Right atrium auricular region (tissue), 2 donors: ENCODE measurements around the gene GAL3ST2. TPM values are rescaled to one million over a fixed set of nuclear protein-coding genes. Genes with fewer than 3 reads are reported as not detected.

Experiments
- DNase-seq: peaks from one replicate; pipeline ENCODE4 v3.0.0-alpha.2; 2019; ENCODE audit warnings: low spot score
- H3K27ac ChIP-seq, 2 donors: fragments of 200-600 bp; sonication (generic); 1 replicate in 1 of 2; 2 replicates in 1 of 2; pipeline ENCODE4 v1.5.1; 2016 to 2019
- H3K27me3 ChIP-seq, 2 donors: fragments of 200-600 bp; sonication (generic); one replicate each; pipeline versions ENCODE4 v1.5.1 to v1.6.0; 2017 to 2019
- H3K36me3 ChIP-seq: fragments of 200-600 bp; sonication (generic); one replicate; pipeline ENCODE4 v1.5.1; 2016
- H3K4me1 ChIP-seq, 2 donors: fragments of 200-600 bp; sonication (generic); one replicate each; pipeline versions ENCODE4 v1.5.1 to v1.6.0; 2017 to 2019
- H3K4me3 ChIP-seq, 2 donors: fragments of 200-600 bp; sonication (generic); 1 replicate in 1 of 2; 2 replicates in 1 of 2; pipeline ENCODE4 v1.5.1; 2017 to 2019; ENCODE audit warnings: mild to moderate bottlenecking in 1 of 2, moderate library complexity in 1 of 2
- H3K9me3 ChIP-seq, 2 donors: fragments of 200-600 bp; sonication (generic); one replicate each; pipeline ENCODE4 v1.5.1; 2019
- total RNA-seq, 2 donors: library from RNA; depleted of rRNA; stranded (reverse); fragments of >200 nt; gene quantifications; one replicate each; pipeline ENCODE4 v1.1.0, GENCODE V29; 2016
- TF ChIP-seq, protein P1 (sequence below), 2 donors: fragments of 200-600 bp; sonication (generic); IDR thresholded peaks; one replicate each; pipeline ENCODE4 v1.5.1; 2019; ENCODE audit warnings: antibody characterized with exemption in 2 of 2

The GAL3ST2 gene
- total RNA-seq, 2 donors from 2014 or later = 0.56 to 1.1 TPM

DNA sequence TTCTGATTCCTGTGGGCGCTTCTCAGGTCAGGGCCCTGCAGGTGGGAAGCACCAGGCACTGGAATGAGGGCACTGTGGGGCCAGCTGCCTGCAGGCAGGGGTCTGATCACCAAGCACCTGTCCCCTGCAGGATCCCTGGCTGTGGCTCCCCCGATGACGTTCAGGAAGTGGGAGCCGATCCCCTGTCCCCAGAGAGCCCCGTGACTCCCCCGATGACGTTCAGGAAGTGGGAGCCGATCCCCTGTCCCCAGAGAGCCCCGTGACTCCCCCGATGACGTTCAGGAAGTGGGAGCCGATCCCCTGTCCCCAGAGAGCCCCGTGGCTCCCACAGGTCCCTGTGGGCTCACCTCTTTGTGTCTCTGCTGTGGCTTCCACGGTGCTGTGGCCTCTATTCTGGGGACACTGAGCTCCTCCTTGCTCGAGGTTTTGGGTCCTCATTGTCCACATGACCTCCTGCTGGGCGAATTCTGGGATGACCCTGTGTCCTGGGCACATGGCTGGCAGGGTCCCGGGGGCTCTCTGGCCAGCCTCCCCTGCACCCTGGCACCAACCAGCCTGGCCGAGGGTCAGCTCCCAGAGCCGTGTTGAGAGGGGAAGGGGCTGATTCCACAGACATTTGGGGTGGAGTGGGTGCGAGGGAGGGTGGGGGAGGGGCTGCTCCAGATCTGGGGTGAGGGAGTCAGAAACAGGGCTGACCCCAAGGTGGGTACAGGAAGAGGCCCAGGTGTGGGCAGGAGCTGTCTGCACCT, 37.2 kb downstream of the GAL3ST2 start:
- Histone ChIP-seq H3K36me3 (no peaks in the 10 kb centered on the region), H3K4me3 (no peak overlapping the region), H3K4me1 (peaks cover 0 to 25% of the 10 kb centered on the region in 2 donors), H3K27ac (no peak overlapping the region), H3K27me3 (no peaks in the 10 kb centered on the region), H3K9me3 (no peaks in the 10 kb centered on the region)
- DNase-seq = no peak
- TF ChIP-seq, protein P1, sequence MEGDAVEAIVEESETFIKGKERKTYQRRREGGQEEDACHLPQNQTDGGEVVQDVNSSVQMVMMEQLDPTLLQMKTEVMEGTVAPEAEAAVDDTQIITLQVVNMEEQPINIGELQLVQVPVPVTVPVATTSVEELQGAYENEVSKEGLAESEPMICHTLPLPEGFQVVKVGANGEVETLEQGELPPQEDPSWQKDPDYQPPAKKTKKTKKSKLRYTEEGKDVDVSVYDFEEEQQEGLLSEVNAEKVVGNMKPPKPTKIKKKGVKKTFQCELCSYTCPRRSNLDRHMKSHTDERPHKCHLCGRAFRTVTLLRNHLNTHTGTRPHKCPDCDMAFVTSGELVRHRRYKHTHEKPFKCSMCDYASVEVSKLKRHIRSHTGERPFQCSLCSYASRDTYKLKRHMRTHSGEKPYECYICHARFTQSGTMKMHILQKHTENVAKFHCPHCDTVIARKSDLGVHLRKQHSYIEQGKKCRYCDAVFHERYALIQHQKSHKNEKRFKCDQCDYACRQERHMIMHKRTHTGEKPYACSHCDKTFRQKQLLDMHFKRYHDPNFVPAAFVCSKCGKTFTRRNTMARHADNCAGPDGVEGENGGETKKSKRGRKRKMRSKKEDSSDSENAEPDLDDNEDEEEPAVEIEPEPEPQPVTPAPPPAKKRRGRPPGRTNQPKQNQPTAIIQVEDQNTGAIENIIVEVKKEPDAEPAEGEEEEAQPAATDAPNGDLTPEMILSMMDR (IDR thresholded peaks at IDR 0.05) = no peak

DNA sequence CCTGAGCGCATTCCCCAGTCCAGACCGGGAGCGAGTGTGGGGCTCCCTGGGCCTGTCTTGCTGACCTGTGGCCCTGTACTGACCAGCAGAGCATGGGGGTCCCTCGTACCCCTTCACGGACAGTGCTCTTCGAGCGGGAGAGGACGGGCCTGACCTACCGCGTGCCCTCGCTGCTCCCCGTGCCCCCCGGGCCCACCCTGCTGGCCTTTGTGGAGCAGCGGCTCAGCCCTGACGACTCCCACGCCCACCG, 37.7 kb downstream of the GAL3ST2 start:
- DNase-seq = no peak
- Histone ChIP-seq H3K4me1 (peaks cover 0 to 25% of the 10 kb centered on the region in 2 donors), H3K36me3 (no peaks in the 10 kb centered on the region), H3K27ac (no peak overlapping the region), H3K9me3 (no peaks in the 10 kb centered on the region), H3K4me3 (no peak overlapping the region), H3K27me3 (no peaks in the 10 kb centered on the region)
- TF ChIP-seq, protein P1 (IDR thresholded peaks at IDR 0.05) = no peak

DNA sequence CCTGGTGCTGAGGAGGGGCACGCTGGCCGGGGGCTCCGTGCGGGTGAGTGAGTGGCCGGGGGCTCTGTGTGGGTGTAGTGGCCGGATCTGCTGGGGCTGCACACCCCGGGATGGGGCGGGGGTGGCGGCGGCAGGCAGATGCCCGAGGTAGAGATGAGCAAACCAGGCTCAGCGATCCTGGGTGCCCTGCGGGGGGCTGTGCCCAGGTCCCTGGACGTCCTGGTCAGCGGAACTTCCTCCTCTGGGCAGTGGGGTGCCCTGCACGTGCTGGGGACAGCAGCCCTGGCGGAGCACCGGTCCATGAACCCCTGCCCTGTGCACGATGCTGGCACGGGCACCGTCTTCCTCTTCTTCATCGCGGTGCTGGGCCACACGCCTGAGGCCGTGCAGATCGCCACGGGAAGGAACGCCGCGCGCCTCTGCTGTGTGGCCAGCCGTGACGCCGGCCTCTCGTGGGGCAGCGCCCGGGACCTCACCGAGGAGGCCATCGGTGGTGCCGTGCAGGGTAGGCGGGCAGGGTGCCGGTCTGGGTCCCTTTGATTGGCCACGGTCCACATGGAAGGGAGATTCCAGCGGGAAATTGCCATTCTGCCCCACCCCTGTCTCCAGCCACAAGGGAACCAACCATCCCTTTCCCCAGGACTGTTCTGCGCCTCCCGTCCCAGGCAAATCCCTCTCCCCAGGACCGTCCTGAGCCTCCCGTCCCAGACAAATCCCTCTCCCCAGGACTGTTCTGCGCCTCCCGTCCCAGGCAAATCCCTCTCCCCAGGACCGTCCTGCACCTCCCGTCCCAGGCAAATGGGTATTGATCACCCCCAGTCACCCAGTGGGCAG, 38.2 kb downstream of the GAL3ST2 start:
- H3K27me3 ChIP-seq = no peaks in the 10 kb centered on the region
- peaks cover 0 to 22% of the 10 kb centered on the region in 2 donors for H3K4me1 ChIP-seq
- no peaks in the 10 kb centered on the region for H3K9me3 ChIP-seq
- H3K27ac ChIP-seq = no peak overlapping the region
- DNase-seq = no peak
- no peaks in the 10 kb centered on the region for H3K36me3 ChIP-seq
- TF ChIP-seq, protein P1 (IDR thresholded peaks at IDR 0.05) = no peak
- H3K4me3 ChIP-seq = no peak overlapping the region

DNA sequence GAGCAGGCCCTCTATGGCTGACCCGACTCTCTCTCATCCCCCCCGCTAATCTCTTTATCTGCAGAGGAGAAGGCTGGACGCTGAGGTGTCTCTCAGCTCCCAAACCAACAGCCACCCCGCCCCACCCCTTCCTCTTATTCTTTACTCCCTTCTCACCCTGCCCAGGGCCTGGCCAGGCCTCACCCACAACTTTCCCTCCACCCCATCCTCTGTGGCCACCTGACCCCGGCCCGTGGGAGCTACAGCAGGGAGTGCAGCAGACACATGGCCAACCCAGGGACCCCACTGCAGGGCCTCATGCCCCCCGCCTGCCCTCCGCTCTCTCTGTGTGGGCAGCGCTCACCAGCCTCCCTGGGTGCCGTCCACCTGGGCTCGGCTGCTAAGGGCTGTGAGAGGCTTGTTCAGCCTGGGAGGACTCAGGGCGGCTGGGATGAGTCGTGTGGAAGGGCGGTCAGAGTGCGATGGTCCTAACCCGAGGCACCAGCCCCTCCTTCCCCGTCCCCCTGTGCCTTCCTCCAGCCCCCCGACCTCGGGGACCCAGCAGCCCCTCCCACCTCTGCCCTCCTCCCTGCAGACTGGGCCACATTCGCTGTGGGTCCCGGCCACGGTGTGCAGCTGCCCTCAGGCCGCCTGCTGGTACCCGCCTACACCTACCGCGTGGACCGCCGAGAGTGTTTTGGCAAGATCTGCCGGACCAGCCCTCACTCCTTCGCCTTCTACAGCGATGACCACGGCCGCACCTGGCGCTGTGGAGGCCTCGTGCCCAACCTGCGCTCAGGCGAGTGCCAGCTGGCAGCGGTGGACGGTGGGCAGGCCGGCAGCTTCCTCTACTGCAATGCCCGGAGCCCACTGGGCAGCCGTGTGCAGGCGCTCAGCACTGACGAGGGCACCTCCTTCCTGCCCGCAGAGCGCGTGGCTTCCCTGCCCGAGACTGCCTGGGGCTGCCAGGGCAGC, 39.1 kb downstream of the GAL3ST2 start:
- no peak overlapping the region for H3K27ac ChIP-seq
- no peaks in the 10 kb centered on the region for H3K36me3 ChIP-seq
- no peak overlapping the region for H3K4me3 ChIP-seq
- no peaks in the 10 kb centered on the region for H3K9me3 ChIP-seq
- no peaks in the 10 kb centered on the region for H3K27me3 ChIP-seq
- no peak for DNase-seq
- TF ChIP-seq, protein P1 (IDR thresholded peaks at IDR 0.05) = no peak
- H3K4me1 ChIP-seq = peaks cover 0 to 13% of the 10 kb centered on the region in 2 donors

DNA sequence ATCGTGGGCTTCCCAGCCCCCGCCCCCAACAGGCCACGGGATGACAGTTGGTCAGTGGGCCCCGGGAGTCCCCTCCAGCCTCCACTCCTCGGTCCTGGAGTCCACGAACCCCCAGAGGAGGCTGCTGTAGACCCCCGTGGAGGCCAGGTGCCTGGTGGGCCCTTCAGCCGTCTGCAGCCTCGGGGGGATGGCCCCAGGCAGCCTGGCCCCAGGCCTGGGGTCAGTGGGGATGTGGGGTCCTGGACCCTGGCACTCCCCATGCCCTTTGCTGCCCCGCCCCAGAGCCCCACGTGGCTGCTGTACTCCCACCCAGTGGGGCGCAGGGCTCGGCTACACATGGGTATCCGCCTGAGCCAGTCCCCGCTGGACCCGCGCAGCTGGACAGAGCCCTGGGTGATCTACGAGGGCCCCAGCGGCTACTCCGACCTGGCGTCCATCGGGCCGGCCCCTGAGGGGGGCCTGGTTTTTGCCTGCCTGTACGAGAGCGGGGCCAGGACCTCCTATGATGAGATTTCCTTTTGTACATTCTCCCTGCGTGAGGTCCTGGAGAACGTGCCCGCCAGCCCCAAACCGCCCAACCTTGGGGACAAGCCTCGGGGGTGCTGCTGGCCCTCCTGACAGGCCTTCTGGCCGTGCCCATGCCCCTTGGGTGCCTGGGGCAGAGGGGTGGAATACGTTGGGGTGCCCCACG, 40.0 kb downstream of the GAL3ST2 start:
- Histone ChIP-seq H3K9me3 (no peaks in the 10 kb centered on the region), H3K27me3 (no peaks in the 10 kb centered on the region), H3K27ac (no peak overlapping the region), H3K4me3 (no peak overlapping the region), H3K36me3 (no peaks in the 10 kb centered on the region), H3K4me1 (peaks cover 0 to 5% of the 10 kb centered on the region in 2 donors)
- TF ChIP-seq, protein P1 (IDR thresholded peaks at IDR 0.05) = no peak
- no peak for DNase-seq
